Endothelial cell (in vitro differentiated cells): ENCODE data around the gene PIEZO1. TPM values are rescaled to one million over a fixed set of nuclear protein-coding genes. Genes with fewer than 3 reads are reported as not detected.
"Not testable (repeated sequence)": the region's sequence is repeated elsewhere in the genome, so short reads cannot be mapped to it uniquely, and the experiment has no call there.

Source experiments
- DNase-seq: peaks from one replicate; pipeline ENCODE4 v3.0.0; 2021; ENCODE audit warnings: low spot score
- H3K27ac Mint-ChIP-seq: one replicate; pipeline ENCODE4 v1.8.0; 2021; ENCODE audit warnings: mixed read lengths, inconsistent platforms; ENCODE audit not compliant: unreplicated experiment
- H3K27me3 Mint-ChIP-seq: one replicate; pipeline ENCODE4 v1.8.0; 2021; ENCODE audit warnings: mild to moderate bottlenecking, moderate library complexity, mixed read lengths, inconsistent platforms; ENCODE audit not compliant: unreplicated experiment
- H3K36me3 Mint-ChIP-seq: one replicate; pipeline ENCODE4 v1.8.0; 2021; ENCODE audit warnings: mild to moderate bottlenecking, low read depth, mixed read lengths, inconsistent platforms; ENCODE audit not compliant: unreplicated experiment
- H3K4me1 Mint-ChIP-seq: one replicate; pipeline ENCODE4 v1.8.0; 2021; ENCODE audit warnings: mild to moderate bottlenecking, mixed read lengths, inconsistent platforms; ENCODE audit not compliant: unreplicated experiment
- H3K4me3 Mint-ChIP-seq: one replicate; pipeline ENCODE4 v1.8.0; 2021; ENCODE audit warnings: mild to moderate bottlenecking, mixed read lengths, inconsistent platforms; ENCODE audit not compliant: unreplicated experiment
- H3K9me3 Mint-ChIP-seq: one replicate; pipeline ENCODE4 v1.8.0; 2021; ENCODE audit warnings: mixed read lengths, inconsistent platforms; ENCODE audit not compliant: unreplicated experiment
- CTCF ChIP-seq: fragments of 200-600 bp; sonication (generic); IDR thresholded peaks from one replicate; pipeline ENCODE4 v1.5.0; 2021; ENCODE audit warnings: antibody characterized with exemption; ENCODE audit not compliant: unreplicated experiment
- microRNA-seq: library from miRNA; unstranded; fragments of <30 nt; microRNA quantifications from one replicate; pipeline ENCODE4, GENCODE V29; 2020; ENCODE audit not compliant: unreplicated experiment
- total RNA-seq: library from RNA; stranded (reverse); fragmentation: NEBNext Ultra II Directional; extraction: Animal tissue kit (Norgen Biotek cat#: 25700); gene quantifications from one replicate; pipeline ENCODE4 v1.2.1, GENCODE V29; 2021; ENCODE audit not compliant: unreplicated experiment

PIEZO1 gene
- total RNA-seq, 1 donor from 2014 or later: 428 TPM

GRCh38 chr16:88669980-88670379 is 115.0 kb downstream of the PIEZO1 start:
- no peak for DNase-seq
- no peak for TF ChIP-seq CTCF
- H3K27ac Mint-ChIP-seq: no peak overlapping the region
- H3K4me1 Mint-ChIP-seq: peaks cover 8% of the 10 kb centered on the region
- H3K4me3 Mint-ChIP-seq: no peak overlapping the region
- no peaks in the 10 kb centered on the region for H3K9me3 Mint-ChIP-seq
- peaks cover 11% of the 10 kb centered on the region for H3K36me3 Mint-ChIP-seq
- H3K27me3 Mint-ChIP-seq: peaks cover 11% of the 10 kb centered on the region

GRCh38 chr16:88669493-88669892 is 115.5 kb downstream of the PIEZO1 start:
- peaks cover 12% of the 10 kb centered on the region for H3K27me3 Mint-ChIP-seq
- H3K36me3 Mint-ChIP-seq, H3K4me3 Mint-ChIP-seq: not testable (repeated sequence)

GRCh38 chr16:88667461-88667860 is 117.6 kb downstream of the PIEZO1 start:
- peak; percentile 72 for DNase-seq
- Mint-ChIP-seq H3K36me3 (peaks cover 8% of the 10 kb centered on the region), H3K27me3 (peaks cover 10% of the 10 kb centered on the region), H3K9me3 (no peaks in the 10 kb centered on the region), H3K4me3 (peak overlapping the region; percentile 70), H3K4me1 (peaks cover 12% of the 10 kb centered on the region), H3K27ac (peak overlapping the region; percentile 75)
- TF ChIP-seq CTCF: no peak

More at GRCh38 chr16:88669493-88669892, 115.5 kb downstream of the PIEZO1 start:
- not testable (repeated sequence) for H3K4me1 Mint-ChIP-seq, DNase-seq, H3K27ac Mint-ChIP-seq, H3K9me3 Mint-ChIP-seq

- H3K9me3 Mint-ChIP-seq: no peaks in the 10 kb centered on the region
- no peak for TF ChIP-seq CTCF
- H3K4me1 Mint-ChIP-seq: peaks cover 22% of the 10 kb centered on the region
- no peak overlapping the region for H3K4me3 Mint-ChIP-seq
- H3K36me3 Mint-ChIP-seq: peaks cover 12% of the 10 kb centered on the region
- H3K27me3 Mint-ChIP-seq: peaks cover 12% of the 10 kb centered on the region
- DNase-seq: no peak
- H3K27ac Mint-ChIP-seq: no peak overlapping the region
These were observed 119.5 kb downstream of the PIEZO1 start for GRCh38 chr16:88665570-88665969.

Small RNA genes within 50 kb of the gene (microRNA-seq; reads per million reads assigned to microRNA genes)
- 1.4 reads per million, percentile 21 among the genes with 10 or more reads in this experiment for gene MIR4722

Other genes with a start within 250 kb of the PIEZO1 start
- 49.3 TPM for gene ZC3H18, start 214.8 kb downstream of the PIEZO1 start, total RNA-seq
- gene IL17C, start 146.6 kb downstream of the PIEZO1 start, total RNA-seq: 0.26 TPM
- 140 TPM for gene CYBA, start 134.2 kb downstream of the PIEZO1 start, total RNA-seq
- gene MVD, start 122.1 kb downstream of the PIEZO1 start, total RNA-seq: 123 TPM
- 2.6 TPM for gene SNAI3, start 98.7 kb downstream of the PIEZO1 start, total RNA-seq
- 74.2 TPM for gene RNF166, start 78.8 kb downstream of the PIEZO1 start, total RNA-seq
- gene CTU2, start 78.7 kb downstream of the PIEZO1 start, total RNA-seq: 20.8 TPM
- 16.2 TPM for gene CDT1, start 18.6 kb upstream of the PIEZO1 start, total RNA-seq
- 80.7 TPM for gene APRT, start 26.7 kb upstream of the PIEZO1 start, total RNA-seq
- 24.7 TPM for gene GALNS, start 71.7 kb upstream of the PIEZO1 start, total RNA-seq
- 65.3 TPM for gene TRAPPC2L, start 71.9 kb upstream of the PIEZO1 start, total RNA-seq
- gene PABPN1L, start 81.4 kb upstream of the PIEZO1 start, total RNA-seq: not detected
- gene CBFA2T3, start 192.0 kb upstream of the PIEZO1 start, total RNA-seq: 1.6 TPM